Right cardiac atrium (tissue), 5 donors: ENCODE measurements around the gene RNF212. TPM values are rescaled to one million over a fixed set of nuclear protein-coding genes. Genes with fewer than 3 reads are reported as not detected.

Experiments used
- ATAC-seq, 2 donors: fragments of 200-7000 bp; cut with Tn5 transposase; one replicate each; pipeline versions ENCODE4 v1.8.0 to v1.9.1; 2020; ENCODE audit warnings: moderate library complexity in 2 of 2, mild to moderate bottlenecking in 1 of 2
- DNase-seq, 3 donors: peaks; one replicate each; pipeline ENCODE4 v3.0.0-alpha.2; 2020
- H3K27ac ChIP-seq: one replicate; pipeline ENCODE4 v1.5.1; 2013; ENCODE audit warnings: mild to moderate bottlenecking, low read length, control low read depth, moderate library complexity
- H3K27me3 ChIP-seq: one replicate; pipeline ENCODE4 v1.6.1; 2013; ENCODE audit not compliant: control insufficient read depth, insufficient read depth
- H3K4me1 ChIP-seq: one replicate; pipeline ENCODE4 v1.6.1; 2013; ENCODE audit warnings: low read length; ENCODE audit not compliant: control insufficient read depth, insufficient read depth
- H3K4me3 ChIP-seq: one replicate; pipeline ENCODE4 v1.5.1; 2013; ENCODE audit warnings: low read length, control low read depth
- H3K9me3 ChIP-seq: one replicate; pipeline ENCODE4 v1.6.1; 2013; ENCODE audit warnings: low read length; ENCODE audit not compliant: control insufficient read depth
- WGBS: extraction: QIAGEN DNeasy Blood & Tissue Kit; methylation state at CpG from one replicate; pipeline ENCODE4 v1.1.7; 2013; 5-methylcytosine and 5-hydroxymethylcytosine counted together
- intact Hi-C, 4 donors: fragments of 100-400 bp; cut with DNase I; formaldehyde crosslinking; loops; one replicate each; pipeline versions ENCODE4 v1.11.0 to v1.14.0; 2022 to 2023
- polyA plus RNA-seq: library from polyadenylated mRNA; stranded (reverse); fragments of 200-250 nt; gene quantifications from one replicate; pipeline ENCODE4 v1.2.3, GENCODE V29; 2013
- total RNA-seq, 4 donors: library from RNA; stranded (reverse); fragmentation: NEBNext Ultra II Directional; extraction: Animal tissue kit (Norgen Biotek cat#: 25700); gene quantifications; one replicate each; pipeline ENCODE4 v1.2.1, GENCODE V29; 2021
- donor health status: healthy with polysubstance abuse.
- donor health status: DM: no; HTN: yes; CAD: no.
- donor health status: DM: no; HTN: no; CAD: no.
- donor health status: DM: no; HTN: yes; CAD: no; lungs with severe emphysema.
- donor health status: DM: yes; HTN: yes; CAD: no.

The RNF212 gene
- total and polyA plus RNA-seq, 5 donors: 0.59 to 2.4 (median 1.6) TPM

DNA sequence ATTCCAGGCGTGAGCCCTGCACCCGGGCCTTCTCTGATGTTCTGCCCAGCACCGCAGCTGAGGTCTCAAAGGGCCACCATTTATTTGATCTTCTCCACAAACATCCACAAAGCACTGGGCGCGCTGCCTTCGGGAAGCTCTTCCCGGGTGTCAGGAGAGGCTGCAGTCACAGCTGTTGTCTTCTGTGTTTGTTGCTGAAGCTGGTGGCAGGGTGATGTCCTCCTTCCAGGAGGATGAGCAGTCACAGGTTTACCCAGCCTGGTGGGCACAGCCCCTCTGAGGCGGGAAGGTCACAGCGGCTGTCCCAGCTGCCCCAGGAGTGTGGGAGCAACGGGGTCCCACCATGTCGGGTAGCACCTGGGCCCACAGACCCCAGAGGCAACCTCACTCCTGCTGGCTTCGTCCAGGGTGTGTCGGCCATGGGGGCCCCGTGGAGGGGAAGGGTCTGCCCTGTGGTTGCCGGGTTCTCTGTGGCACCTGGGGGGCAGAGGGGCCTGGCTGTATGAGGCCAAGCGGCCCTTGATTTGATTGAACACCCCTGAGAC lies 74.3 kb downstream of the RNF212 start:
- H3K27ac ChIP-seq: no peak overlapping the region
- H3K4me3 ChIP-seq: no peak overlapping the region
- no peaks in the 10 kb centered on the region for H3K27me3 ChIP-seq
- DNase-seq (peak in 2 of 3 donors; percentile 45 to 67), ATAC-seq (no peak)
- intact Hi-C loops: no loop called here
- WGBS: 85% methylated on average over 16 of the region's 16 CpGs
- peaks cover 4% of the 10 kb centered on the region for H3K4me1 ChIP-seq
- no peaks in the 10 kb centered on the region for H3K9me3 ChIP-seq

DNA sequence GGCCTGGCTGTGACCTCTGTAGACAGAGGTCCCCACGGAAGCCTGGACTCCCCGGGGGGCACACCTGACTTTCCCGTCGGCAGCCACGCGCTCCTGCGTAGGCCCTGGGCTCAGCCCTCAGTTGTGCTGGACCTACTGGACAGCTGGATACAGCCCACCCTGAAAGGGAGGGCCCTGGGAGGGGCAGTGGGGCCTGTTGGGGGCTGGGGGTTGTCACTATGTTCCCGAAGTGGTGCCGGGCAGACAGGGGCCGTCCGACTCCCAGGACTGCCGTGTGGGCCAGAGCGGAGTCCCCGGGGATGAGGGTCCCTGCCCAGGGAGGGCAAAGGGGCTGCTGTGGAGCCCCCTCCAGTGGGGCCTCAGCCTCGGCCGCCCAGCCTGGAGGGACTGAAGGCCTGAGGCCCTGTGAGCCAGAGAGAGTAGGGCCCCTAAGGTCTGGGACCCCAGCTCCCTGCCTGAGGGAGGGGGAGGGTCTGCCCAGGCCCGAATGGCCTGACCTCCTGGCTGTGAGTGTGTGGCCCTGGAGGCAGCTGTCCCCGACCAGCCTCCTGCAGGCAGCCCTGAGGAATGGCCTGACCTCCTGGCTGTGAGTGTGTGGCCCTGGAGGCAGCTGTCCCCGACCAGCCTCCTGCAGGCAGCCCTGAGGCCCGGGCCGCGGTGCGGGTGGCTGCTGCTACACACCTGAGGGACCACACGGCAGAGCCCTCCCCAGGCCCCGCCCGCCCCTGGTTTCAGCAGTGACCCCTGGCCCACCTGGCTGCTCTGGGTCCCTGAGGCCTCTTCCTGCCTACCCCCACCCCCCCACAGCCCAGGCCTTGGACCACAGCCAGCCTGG lies 76.2 kb downstream of the RNF212 start:
- peaks cover 4% of the 10 kb centered on the region for H3K4me1 ChIP-seq
- ATAC-seq (no peak), DNase-seq (no peak)
- no peak overlapping the region for H3K27ac ChIP-seq
- intact Hi-C loops: no loop called here
- H3K4me3 ChIP-seq: no peak overlapping the region
- H3K9me3 ChIP-seq: no peaks in the 10 kb centered on the region
- H3K27me3 ChIP-seq: no peaks in the 10 kb centered on the region
- WGBS: 82% methylated on average over 26 of the region's 26 CpGs

DNA sequence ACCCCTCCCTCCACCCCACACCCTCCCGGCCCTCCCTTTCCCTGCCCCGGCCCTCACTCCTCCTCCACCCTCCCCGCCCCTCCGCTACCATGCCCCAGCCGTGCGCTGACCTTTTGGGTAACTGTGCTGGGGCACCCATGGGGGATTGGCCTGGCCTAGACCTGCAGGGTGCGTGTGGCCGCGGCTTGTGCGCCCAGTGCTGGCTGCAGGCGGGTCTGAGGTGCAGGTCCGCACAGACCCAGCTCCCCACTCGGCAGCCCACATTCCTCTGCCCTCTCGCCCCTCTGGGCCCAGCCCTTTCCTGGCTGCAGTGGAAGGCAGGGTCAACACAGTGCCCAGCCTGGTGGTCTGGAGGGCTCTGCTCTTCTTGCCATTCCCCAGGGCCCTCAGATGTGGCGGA lies 77.3 kb downstream of the RNF212 start:
- no peaks in the 10 kb centered on the region for H3K9me3 ChIP-seq
- intact Hi-C loops: no loop called here
- no peak overlapping the region for H3K27ac ChIP-seq
- peak; percentile 1 to 3 for ATAC-seq
- WGBS: 73% methylated on average over 15 of the region's 15 CpGs
- DNase-seq: no peak
- peaks cover 4% of the 10 kb centered on the region for H3K4me1 ChIP-seq
- H3K27me3 ChIP-seq: no peaks in the 10 kb centered on the region
- H3K4me3 ChIP-seq: no peak overlapping the region

DNA sequence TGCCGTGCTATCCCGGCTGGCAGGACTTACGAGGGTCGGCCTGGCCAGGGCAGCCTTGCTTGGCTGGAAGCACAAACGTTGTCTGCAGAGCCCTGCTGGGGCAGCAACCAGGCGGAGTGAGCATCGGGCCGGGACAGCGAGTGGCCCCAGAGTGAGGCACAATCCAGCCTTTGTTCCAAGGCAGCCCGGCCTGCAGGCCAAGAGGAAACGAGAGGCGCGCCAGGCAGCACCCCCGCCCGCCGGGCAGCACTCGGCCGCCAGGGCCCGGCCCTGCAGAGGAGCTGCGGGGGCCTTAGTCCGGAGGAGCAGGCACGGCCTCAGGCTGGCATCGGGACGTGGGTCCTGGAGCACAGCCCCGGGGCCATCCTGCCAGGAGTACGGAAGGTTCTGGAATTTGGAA lies 77.9 kb downstream of the RNF212 start:
- intact Hi-C loops: no loop called here
- WGBS: 57% methylated on average over 26 of the region's 26 CpGs
- peaks cover 4% of the 10 kb centered on the region for H3K4me1 ChIP-seq
- H3K27ac ChIP-seq: no peak overlapping the region
- DNase-seq (peak; percentile 81 to 92 (median 90)), ATAC-seq (peak; percentile 59 to 66)
- no peaks in the 10 kb centered on the region for H3K27me3 ChIP-seq
- H3K4me3 ChIP-seq: no peak overlapping the region
- H3K9me3 ChIP-seq: no peaks in the 10 kb centered on the region

DNA sequence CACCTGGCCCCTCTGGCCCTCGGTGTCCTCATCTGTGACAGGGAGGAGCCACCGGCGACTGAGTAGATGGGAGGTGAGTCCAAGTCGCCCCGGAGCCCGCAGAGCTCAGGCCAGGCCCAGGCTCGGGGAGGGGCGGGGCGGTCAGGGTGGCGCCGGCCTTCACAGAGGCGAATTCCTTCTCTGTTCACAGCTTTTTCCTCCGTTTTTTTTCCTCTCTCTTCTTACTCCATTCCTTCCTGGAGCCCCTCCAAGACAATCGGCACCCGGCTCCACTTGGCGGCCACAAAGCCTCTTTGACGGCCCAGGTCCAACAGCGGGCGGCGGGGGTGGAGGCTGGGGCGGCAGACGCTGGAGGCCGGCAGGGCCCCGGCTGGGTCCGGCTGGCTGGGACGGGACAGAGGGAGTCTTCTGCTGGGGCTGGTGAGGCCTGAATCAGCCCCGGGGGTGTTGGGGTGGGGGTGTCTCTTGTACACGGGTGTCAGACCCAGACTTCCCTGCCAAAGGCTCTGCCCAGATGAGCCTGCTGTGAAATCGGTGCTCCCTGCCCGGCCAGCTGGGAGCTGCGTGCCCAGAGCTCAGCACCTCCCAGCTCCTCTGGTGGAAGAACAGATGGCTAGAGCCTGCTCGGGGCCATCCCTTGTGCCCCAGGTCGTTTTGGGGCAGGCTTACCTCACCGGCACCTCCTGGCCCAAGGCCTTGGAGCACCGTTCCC lies 79.4 kb downstream of the RNF212 start:
- Histone ChIP-seq H3K4me1 (peaks cover 2% of the 10 kb centered on the region), H3K9me3 (no peaks in the 10 kb centered on the region), H3K27ac (no peak overlapping the region), H3K4me3 (no peak overlapping the region), H3K27me3 (no peaks in the 10 kb centered on the region)
- peak; percentile 84 to 92 (median 92) for DNase-seq
- ATAC-seq: peak; percentile 52 to 65
- 42% methylated on average over 35 of the region's 35 CpGs for WGBS
- intact Hi-C loops: no loop called here

DNA sequence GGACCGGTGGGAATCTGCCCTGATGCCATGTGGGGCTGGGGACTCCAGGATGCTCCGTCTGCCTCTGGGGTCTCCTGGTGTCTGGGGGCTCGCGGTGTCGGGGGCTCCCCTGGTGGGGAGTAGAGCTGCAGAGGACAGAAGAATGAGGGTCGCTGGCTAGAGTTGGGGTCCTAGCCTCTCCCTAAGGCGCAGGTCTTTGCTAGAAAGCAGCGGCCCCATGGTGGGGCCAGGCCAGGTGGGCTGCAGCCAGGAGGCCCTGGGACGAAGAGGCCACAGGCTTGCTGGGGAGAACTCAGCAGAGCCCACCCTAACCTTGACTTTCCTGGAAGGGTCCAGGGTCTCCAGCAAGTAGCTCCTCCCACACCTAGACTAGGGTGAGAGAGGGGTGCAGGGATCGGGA lies 80.5 kb downstream of the RNF212 start:
- H3K4me3 ChIP-seq: no peak overlapping the region
- H3K27me3 ChIP-seq: no peaks in the 10 kb centered on the region
- no peak for DNase-seq
- intact Hi-C loops: no loop called here
- H3K9me3 ChIP-seq: no peaks in the 10 kb centered on the region
- ATAC-seq: no peak
- H3K4me1 ChIP-seq: peaks cover 2% of the 10 kb centered on the region
- WGBS: 78% methylated on average over 10 of the region's 10 CpGs
- no peak overlapping the region for H3K27ac ChIP-seq

DNA sequence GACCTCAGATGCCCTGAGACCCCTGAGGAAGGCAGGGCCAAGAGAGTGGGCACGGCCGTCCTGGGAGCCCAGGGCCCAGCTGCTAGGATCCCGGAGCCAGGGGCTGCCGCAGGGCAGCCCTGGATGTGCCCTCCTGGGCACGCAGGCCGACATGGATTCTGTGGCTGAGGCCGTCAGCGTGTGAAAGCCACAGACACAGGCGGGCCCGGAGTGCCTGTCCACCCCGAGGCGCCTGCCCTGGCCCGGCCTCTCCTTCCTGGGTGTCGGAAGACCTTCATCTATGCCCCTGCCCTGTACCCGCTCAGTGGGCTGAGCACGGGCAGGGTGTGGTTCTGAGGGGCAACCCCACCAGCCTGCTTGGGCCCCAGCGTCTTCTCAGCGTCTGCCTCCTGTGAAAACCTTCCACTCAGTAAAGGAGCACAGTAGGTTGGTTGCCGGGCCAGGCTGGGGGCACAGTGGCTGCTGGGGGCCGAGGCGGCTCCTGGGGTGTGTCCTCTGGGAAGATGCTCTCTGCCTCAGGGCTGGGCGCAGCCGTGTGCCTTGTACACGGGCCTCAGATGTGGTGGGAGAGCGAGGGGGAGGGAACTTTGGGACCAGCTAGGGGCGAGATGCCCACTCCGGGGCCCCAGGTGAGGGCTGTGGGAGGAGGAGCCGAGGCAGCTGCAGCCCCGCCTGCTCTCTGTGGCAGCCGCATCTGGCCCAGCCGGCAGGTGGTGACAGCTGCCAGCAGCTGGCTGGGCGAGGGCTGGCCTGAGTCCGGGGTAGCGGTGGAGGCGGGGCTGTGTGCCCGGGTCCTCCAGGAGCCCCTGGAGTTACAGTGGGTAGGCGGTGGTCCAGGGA lies 81.2 kb downstream of the RNF212 start:
- DNase-seq (no peak), ATAC-seq (no peak)
- Histone ChIP-seq H3K27ac (no peak overlapping the region), H3K27me3 (no peaks in the 10 kb centered on the region), H3K9me3 (no peaks in the 10 kb centered on the region), H3K4me3 (no peak overlapping the region), H3K4me1 (peaks cover 2% of the 10 kb centered on the region)
- intact Hi-C loops: no loop called here
- 66% methylated on average over 37 of the region's 37 CpGs for WGBS

DNA sequence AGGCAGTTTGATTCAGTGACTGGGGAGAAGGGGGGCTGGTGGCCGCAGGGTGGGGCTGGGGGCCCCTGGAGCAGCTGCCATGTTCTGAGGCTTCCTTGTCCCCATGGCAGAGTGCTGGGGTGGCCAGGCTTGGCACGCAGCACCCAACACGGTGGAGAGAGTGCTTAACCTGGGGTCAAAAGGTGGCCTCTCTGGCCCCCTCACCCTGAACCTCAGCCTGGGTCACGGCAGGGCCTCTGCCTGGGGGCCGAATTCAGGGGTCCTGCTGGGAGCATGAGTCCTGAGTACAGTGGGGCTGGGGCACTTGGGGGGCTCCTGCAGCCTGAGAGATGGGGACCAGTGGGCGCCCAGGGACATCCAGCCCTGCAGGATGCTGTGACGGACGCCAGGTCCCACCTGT lies 82.0 kb downstream of the RNF212 start:
- no peak overlapping the region for H3K4me3 ChIP-seq
- intact Hi-C loops: no loop called here
- H3K4me1 ChIP-seq: peaks cover 2% of the 10 kb centered on the region
- H3K27ac ChIP-seq: no peak overlapping the region
- ATAC-seq (no peak), DNase-seq (no peak)
- no peaks in the 10 kb centered on the region for H3K27me3 ChIP-seq
- H3K9me3 ChIP-seq: no peaks in the 10 kb centered on the region
- WGBS: 81% methylated on average over 8 of the region's 8 CpGs

DNA sequence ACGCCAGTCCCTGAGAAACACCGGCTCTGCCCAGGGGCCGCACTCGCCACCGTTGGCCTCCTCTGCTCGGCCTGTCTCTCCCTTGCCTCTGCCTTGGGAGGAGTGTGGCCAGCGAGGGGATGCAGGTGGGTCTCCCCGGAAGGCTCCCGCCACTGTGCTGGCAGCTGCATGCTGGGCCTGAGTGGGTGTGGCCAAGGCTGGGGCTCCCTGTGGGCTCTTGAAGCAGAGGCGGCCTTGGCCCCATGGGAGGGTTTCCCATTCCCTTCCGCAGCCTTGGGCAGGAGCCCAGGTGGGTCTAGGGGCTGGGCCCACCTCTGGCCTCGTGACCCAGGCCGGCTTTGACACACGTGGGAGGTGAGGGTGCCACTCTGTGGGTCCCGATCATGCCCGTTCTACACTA lies 82.8 kb downstream of the RNF212 start:
- intact Hi-C loops: no loop called here
- Histone ChIP-seq H3K27me3 (no peaks in the 10 kb centered on the region), H3K4me1 (peaks cover 2% of the 10 kb centered on the region), H3K9me3 (no peaks in the 10 kb centered on the region), H3K4me3 (no peak overlapping the region), H3K27ac (no peak overlapping the region)
- no peak for ATAC-seq
- DNase-seq: no peak
- 72% methylated on average over 16 of the region's 16 CpGs for WGBS

DNA sequence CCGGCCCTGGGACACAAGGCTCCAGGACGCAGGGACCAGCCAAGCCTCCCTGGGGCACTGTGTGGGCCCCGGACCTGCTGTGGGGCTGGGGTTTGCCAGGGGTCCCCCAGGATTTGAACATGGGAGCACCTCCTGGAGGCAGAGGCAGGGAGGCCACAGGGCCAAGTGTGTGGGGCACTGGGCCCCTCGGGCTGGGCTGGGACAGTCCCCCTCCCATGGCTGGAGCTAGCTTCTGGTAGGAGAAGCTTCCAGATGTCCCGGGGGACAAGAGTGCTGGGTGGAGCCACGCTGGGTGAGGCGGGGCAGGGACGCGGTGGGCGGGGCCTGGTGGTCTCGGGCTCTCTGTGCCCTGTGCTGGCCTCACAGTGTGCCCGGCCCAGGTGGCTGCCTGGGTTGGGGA lies 83.3 kb downstream of the RNF212 start:
- DNase-seq: no peak
- intact Hi-C loops: no loop called here
- no peaks in the 10 kb centered on the region for H3K9me3 ChIP-seq
- 61% methylated on average over 12 of the region's 12 CpGs for WGBS
- no peak for ATAC-seq
- no peak overlapping the region for H3K4me3 ChIP-seq
- no peaks in the 10 kb centered on the region for H3K27me3 ChIP-seq
- H3K4me1 ChIP-seq: peaks cover 2% of the 10 kb centered on the region
- no peak overlapping the region for H3K27ac ChIP-seq
